GM10248 (cell line): Measurements from ENCODE around the gene DSEL.

ENCODE experiments used
- CTCF ChIA-PET: fragments of 300-600 bp; sonication (Branson Sonifier 250); formaldehyde crosslinking; extraction: SDS; loops from one replicate; lab custom pipeline; 2021; ENCODE audit warnings: antibody characterized with exemption; lab: Yijun Ruan, JAX
- POLR2A ChIA-PET: fragments of 350-650 bp; sonication (Branson Sonifier 250); formaldehyde crosslinking; extraction: SDS; loops from one replicate; lab custom pipeline; 2020; ENCODE audit warnings: antibody characterized with exemption; lab: Yijun Ruan, JAX
- DNase-seq: peaks from one replicate; pipeline ENCODE4 v3.0.0; 2012; ENCODE audit errors: extremely low spot score
- CTCF ChIP-seq: IDR thresholded peaks from 2 replicates; pipeline ENCODE4 v1.5.1; 2012; ENCODE audit warnings: mild to moderate bottlenecking, low read depth; ENCODE audit errors: extremely low read depth, missing control alignments, control extremely low read depth

The DSEL gene

DNA sequence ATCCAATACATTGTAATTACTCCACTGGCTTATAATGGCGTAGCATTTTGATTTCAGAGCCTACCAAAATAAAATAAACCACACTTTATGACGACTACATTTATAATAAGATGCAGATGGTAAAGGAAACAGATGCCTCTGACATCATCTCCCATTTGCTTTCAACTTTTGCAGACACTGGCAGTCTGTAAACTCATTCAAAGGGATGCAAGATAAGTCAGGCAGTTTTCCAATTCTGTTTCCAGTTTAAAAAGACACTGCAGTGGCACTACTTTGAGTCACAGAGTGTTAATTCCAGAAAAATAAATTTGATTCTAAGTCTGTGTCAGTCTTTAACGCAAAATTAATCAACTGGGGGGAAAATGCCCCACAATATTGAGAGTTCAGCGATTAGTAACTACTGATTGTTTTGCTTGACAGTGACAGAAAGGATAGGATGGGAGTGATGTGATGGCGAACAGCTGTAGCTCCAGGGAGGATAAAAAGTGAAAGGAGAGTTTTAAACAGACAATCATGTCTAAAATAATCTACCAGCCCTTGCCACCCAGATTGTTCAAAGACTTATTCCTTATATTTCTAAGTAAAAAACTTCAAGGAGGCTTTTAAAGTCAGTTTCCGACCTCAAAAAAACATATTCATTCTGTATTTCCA lies 6.7 kb downstream of the DSEL start:
- ChIA-PET CTCF (no interaction called here), POLR2A (no interaction called here)
- no peak for TF ChIP-seq CTCF
- no peak for DNase-seq

- CTCF ChIA-PET = no interaction called here
- POLR2A ChIA-PET = no interaction called here
- no peak for DNase-seq
- TF ChIP-seq CTCF = no peak
These were observed 8.4 kb downstream of the DSEL start for GRCh38 chr18:67508146-67508545.

GRCh38 chr18:67504739-67505138 lies 11.8 kb downstream of the DSEL start:
- POLR2A ChIA-PET = no interaction called here
- TF ChIP-seq CTCF = no peak
- CTCF ChIA-PET = no interaction called here

GRCh38 chr18:67500522-67501205 lies 15.9 kb downstream of the DSEL start:
- no peak for TF ChIP-seq CTCF
- ChIA-PET CTCF (no interaction called here), POLR2A (no interaction called here)
- DNase-seq = no peak

More at GRCh38 chr18:67504739-67505138, 11.8 kb downstream of the DSEL start:
- no peak for DNase-seq

- POLR2A ChIA-PET = no interaction called here
- no peak for DNase-seq
These were observed 20.1 kb downstream of the DSEL start for GRCh38 chr18:67496469-67496868.

DNA sequence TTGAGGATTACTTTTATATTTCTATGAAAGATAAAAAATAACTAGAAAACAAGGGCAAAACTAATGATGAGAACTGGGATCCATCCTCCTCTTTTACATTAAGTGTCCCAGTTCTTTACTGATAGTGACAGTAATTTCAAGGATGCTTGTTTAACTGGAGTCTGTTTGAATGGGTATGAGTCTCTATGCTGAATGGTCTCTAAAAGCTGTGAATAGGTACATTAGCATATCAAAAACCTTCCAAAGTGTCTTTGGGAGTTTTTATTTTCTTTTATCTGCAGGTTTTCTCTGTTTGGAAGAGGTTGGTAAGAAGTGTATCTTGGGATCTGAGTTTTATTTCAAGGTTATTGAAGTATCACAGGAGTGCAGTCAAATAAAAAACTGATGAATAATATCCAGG lies 30.0 kb downstream of the DSEL start:
- no peak for DNase-seq
- ChIA-PET CTCF (no interaction called here), POLR2A (no interaction called here)
- TF ChIP-seq CTCF = no peak

More at GRCh38 chr18:67496469-67496868, 20.1 kb downstream of the DSEL start:
- CTCF ChIA-PET = no interaction called here
- no peak for TF ChIP-seq CTCF
